Loucy (cell line): ENCODE measurements around the gene M1AP.

Source experiments
- H2AFZ ChIP-seq: fragments of 200-600 bp; sonication (generic); 2 replicates; pipeline ENCODE4 v1.6.0; 2016; ENCODE audit warnings: antibody characterized with exemption, mild to moderate bottlenecking, low read length, moderate library complexity
- H3F3A ChIP-seq: fragments of 200-600 bp; 2 replicates; pipeline ENCODE4 v1.6.0; 2016; ENCODE audit warnings: antibody characterized with exemption, low read depth, mild to moderate bottlenecking
- H3K27me3 ChIP-seq: fragments of 200-600 bp; sonication (generic); 2 replicates; pipeline ENCODE4 v1.6.1; 2014; ENCODE audit warnings: low read length, mild to moderate bottlenecking; ENCODE audit not compliant: insufficient read depth, poor library complexity, severe bottlenecking
- H3K36me3 ChIP-seq: fragments of 200-600 bp; sonication (generic); 2 replicates; pipeline ENCODE4 v1.6.1; 2016; ENCODE audit warnings: low read length; ENCODE audit not compliant: insufficient read depth
- H3K4me1 ChIP-seq: fragments of 200-600 bp; sonication (generic); 2 replicates; pipeline ENCODE4 v1.5.1; 2014; ENCODE audit warnings: low read length, mild to moderate bottlenecking; ENCODE audit not compliant: insufficient read depth, poor library complexity, severe bottlenecking
- H3K4me2 ChIP-seq: fragments of 200-600 bp; sonication (generic); 2 replicates; pipeline ENCODE4 v1.6.0; 2014; ENCODE audit warnings: antibody characterized with exemption, low read length, low read depth, mild to moderate bottlenecking; ENCODE audit not compliant: poor library complexity, severe bottlenecking
- H3K4me3 ChIP-seq: fragments of 200-600 bp; sonication (generic); 2 replicates; pipeline ENCODE4 v1.5.1; 2014; ENCODE audit warnings: low read length, mild to moderate bottlenecking, mixed read lengths; ENCODE audit not compliant: poor library complexity, severe bottlenecking
- H3K79me2 ChIP-seq: fragments of 200-600 bp; sonication (generic); 2 replicates; pipeline ENCODE4 v1.6.1; 2014; ENCODE audit warnings: low read length; ENCODE audit not compliant: insufficient read depth
- H3K9ac ChIP-seq: fragments of 200-600 bp; sonication (generic); 2 replicates; pipeline ENCODE4 v1.6.0; 2014; ENCODE audit warnings: mild to moderate bottlenecking, low read depth, low read length, moderate library complexity; ENCODE audit not compliant: poor library complexity, severe bottlenecking
- H3K9me2 ChIP-seq: fragments of 200-600 bp; sonication (generic); replicated peaks from 2 replicates; pipeline ENCODE4 v1.6.1; 2016; ENCODE audit warnings: low read depth, low read length, mixed read lengths
- H3K9me3 ChIP-seq: fragments of 200-600 bp; sonication (generic); 2 replicates; pipeline ENCODE4 v1.6.1; 2014; ENCODE audit warnings: mild to moderate bottlenecking, antibody characterized with exemption, low read length, low read depth; ENCODE audit not compliant: insufficient read depth
- H4K20me1 ChIP-seq: fragments of 200-600 bp; sonication (generic); 2 replicates; pipeline ENCODE4 v1.6.0; 2014; ENCODE audit warnings: antibody characterized with exemption, low read length, mild to moderate bottlenecking; ENCODE audit not compliant: insufficient read depth, poor library complexity, severe bottlenecking
- EZH2phosphoT487 ChIP-seq: fragments of 200-600 bp; IDR thresholded peaks from 2 replicates; pipeline ENCODE4 v1.6.1; 2018; ENCODE audit warnings: antibody characterized with exemption, mild to moderate bottlenecking, moderate library complexity, borderline replicate concordance
- TF ChIP-seq, protein P1 (sequence below): fragments of 200-600 bp; sonication (generic); conservative IDR thresholded peaks from 2 replicates; pipeline ENCODE4 v1.5.1; 2014; ENCODE audit warnings: mild to moderate bottlenecking, antibody characterized with exemption, low read length

M1AP gene

DNA sequence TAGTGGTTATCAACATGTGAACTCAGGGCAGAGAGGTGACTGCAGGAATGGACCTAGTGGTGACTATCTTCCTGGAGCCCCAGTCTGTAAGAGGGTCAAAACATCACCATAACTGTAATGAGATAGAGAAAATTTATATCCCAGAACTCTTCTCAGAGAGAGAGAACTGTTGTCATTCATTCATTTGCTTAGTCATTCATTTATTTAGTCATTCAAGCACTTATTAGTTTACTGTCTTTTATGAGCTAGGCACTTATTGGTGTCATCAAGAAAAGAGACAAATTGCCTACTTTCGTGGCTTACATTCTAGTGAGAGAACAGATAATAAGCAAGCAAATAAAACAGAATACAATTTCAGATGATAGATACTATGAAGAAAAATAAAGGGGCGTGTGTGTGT lies 59.5 kb downstream of the M1AP start:
- H3K4me3 ChIP-seq = no peak overlapping the region

DNA sequence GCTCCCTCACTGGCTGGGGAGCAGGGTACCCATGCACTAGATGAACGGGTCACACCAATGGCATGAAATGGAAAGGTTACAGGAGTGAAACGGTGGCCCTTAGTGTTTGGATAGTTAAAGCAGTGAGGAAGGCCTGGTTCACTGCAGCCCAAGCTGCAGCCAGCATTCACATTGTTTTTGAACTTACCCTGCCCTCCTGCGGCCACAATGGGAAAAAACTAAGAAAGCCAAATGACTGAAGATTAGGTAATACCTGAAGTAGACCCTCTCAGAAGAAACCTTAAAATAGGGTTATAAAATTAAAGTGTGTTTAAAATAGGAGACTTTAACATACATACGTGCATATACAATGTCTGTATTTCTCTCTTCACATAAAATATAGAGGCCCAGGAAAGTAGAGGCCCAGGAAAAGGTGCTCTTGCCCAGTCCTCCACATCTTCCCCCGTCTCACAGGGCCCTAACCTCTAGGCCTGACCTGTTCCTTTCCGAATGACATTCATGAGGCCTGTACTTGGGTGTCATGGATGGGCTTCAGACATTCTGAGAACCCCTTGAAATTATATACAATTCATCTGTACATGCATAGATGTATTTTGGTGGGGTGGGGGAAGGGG lies 60.4 kb downstream of the M1AP start:
- H3F3A ChIP-seq = no peaks in the 10 kb centered on the region
- H3K4me3 ChIP-seq = no peak overlapping the region
- H3K4me1 ChIP-seq = peaks cover 27% of the 10 kb centered on the region
- peak overlapping the region; percentile 18 for H3K4me2 ChIP-seq
- no peaks in the 10 kb centered on the region for H3K9me3 ChIP-seq
- H4K20me1 ChIP-seq = no peaks in the 10 kb centered on the region
- no peaks in the 10 kb centered on the region for H3K9me2 ChIP-seq
- H2AFZ ChIP-seq = peak overlapping the region; percentile 93
- no peak overlapping the region for H3K9ac ChIP-seq
- no peaks in the 10 kb centered on the region for H3K79me2 ChIP-seq
- no peaks in the 10 kb centered on the region for H3K27me3 ChIP-seq
- TF ChIP-seq, protein P1, sequence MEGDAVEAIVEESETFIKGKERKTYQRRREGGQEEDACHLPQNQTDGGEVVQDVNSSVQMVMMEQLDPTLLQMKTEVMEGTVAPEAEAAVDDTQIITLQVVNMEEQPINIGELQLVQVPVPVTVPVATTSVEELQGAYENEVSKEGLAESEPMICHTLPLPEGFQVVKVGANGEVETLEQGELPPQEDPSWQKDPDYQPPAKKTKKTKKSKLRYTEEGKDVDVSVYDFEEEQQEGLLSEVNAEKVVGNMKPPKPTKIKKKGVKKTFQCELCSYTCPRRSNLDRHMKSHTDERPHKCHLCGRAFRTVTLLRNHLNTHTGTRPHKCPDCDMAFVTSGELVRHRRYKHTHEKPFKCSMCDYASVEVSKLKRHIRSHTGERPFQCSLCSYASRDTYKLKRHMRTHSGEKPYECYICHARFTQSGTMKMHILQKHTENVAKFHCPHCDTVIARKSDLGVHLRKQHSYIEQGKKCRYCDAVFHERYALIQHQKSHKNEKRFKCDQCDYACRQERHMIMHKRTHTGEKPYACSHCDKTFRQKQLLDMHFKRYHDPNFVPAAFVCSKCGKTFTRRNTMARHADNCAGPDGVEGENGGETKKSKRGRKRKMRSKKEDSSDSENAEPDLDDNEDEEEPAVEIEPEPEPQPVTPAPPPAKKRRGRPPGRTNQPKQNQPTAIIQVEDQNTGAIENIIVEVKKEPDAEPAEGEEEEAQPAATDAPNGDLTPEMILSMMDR = peak; percentile 87
- TF ChIP-seq EZH2phosphoT487 = no peak
- no peaks in the 10 kb centered on the region for H3K36me3 ChIP-seq

More for the DNA sequence above, 59.5 kb downstream of the M1AP start:
- H3K36me3 ChIP-seq = no peaks in the 10 kb centered on the region
- no peaks in the 10 kb centered on the region for H4K20me1 ChIP-seq
- H3K9ac ChIP-seq = no peak overlapping the region
- H3K4me2 ChIP-seq = no peak overlapping the region
- H3K4me1 ChIP-seq = peaks cover 25% of the 10 kb centered on the region
- no peak for TF ChIP-seq EZH2phosphoT487
- TF ChIP-seq, protein P1 = no peak
- H2AFZ ChIP-seq = no peak overlapping the region
- no peaks in the 10 kb centered on the region for H3K9me3 ChIP-seq
- H3K27me3 ChIP-seq = peaks cover 4% of the 10 kb centered on the region
- H3K79me2 ChIP-seq = no peaks in the 10 kb centered on the region
- no peaks in the 10 kb centered on the region for H3K9me2 ChIP-seq
- no peaks in the 10 kb centered on the region for H3F3A ChIP-seq

DNA sequence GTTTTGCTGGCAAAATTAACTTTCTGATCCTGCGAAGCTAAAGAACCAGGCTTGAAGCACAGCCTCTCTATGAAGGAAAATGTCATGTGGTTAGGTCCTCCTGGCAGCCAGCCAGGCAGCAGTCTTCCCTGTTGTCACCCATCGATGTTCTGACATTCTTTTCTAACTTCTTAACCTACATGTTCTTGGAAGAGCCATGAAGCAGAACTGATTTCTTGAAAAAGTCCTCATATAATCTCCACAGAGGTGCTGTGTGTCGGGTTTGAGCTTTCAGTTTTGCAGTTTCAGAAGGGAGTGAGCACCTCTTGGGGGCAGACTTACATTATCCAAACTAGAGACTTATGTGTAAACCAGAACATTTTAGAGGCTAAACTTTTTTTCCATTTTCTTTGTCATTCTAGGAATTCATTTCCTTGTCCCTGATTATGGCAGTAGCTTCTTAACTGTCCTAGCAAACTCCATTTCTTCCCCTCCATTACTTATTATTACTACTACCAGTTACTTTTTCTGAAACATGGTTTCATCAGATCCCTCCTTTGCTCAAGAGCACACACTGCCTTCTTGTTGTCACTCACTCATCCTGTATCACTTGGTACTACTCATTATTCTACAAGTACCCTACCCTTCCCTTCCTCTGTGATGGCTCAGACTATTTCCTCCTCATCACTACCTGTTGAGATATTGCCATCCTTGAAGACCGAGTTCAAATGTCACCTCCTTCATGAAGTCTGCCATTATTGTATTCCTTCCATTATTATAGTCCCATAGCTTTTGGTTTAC lies 62.5 kb downstream of the M1AP start:
- Histone ChIP-seq H3K27me3 (no peaks in the 10 kb centered on the region), H3K9me2 (no peaks in the 10 kb centered on the region), H2AFZ (peak overlapping the region; percentile 76), H3K4me2 (peak overlapping the region; percentile 52), H3K9ac (peak overlapping the region; percentile 47), H4K20me1 (no peaks in the 10 kb centered on the region), H3K4me3 (peak overlapping the region; percentile 9), H3K36me3 (no peaks in the 10 kb centered on the region), H3K79me2 (no peaks in the 10 kb centered on the region), H3K9me3 (no peaks in the 10 kb centered on the region), H3K4me1 (peaks cover 27% of the 10 kb centered on the region), H3F3A (no peaks in the 10 kb centered on the region)
- TF ChIP-seq, protein P1 = peak; percentile 34
- TF ChIP-seq EZH2phosphoT487 = no peak
